ENCODE data around the gene C15orf39.
"Not testable (repeated sequence)": the region's sequence is repeated elsewhere in the genome, so short reads cannot be mapped to it uniquely, and the experiment has no call there.

C15orf39 gene

DNA sequence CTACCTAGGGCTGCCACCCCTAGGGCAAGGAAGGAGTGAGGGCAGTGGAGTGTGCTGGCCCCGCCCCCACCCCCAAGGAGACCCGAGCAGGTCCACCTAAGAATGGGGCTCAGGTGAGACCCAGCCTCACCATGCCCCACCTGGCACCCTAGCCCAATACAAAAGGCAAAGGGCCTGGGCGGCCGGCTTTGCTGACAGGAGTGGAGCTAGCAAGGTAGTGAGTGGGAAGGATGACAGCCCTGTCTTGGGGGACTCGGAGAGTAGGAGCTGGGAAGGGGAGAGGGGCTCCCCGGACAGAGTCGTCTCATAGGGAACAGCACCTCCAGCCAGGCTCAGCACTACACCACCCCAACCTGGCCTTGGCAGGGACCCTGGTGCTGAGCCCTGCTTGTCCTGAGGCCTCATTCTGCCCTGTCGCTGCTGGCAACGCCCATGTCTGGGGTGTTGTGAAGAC, 12.1 kb downstream of the C15orf39 start:
- H3K36me3 ChIP-seq (ENCODE audit: insufficient read depth, low read length): peaks cover 44% of the 10 kb centered on the region
- H3K4me1 ChIP-seq (ENCODE audit: insufficient read depth, low read length): no peaks in the 10 kb centered on the region
- 89% methylated on average over 8 of the region's 9 CpGs for WGBS
- no peaks in the 10 kb centered on the region for H3K9me3 ChIP-seq (ENCODE audit: insufficient read depth, low read depth, low read length)
- H3K9ac ChIP-seq (ENCODE audit: low read depth, low read length): no peak overlapping the region
- no peak overlapping the region for H3K27ac ChIP-seq (ENCODE audit: low read depth, low read length)
- H3K4me3 ChIP-seq (ENCODE audit: low read length): no peak overlapping the region
- H3K27me3 ChIP-seq (ENCODE audit: insufficient read depth, low read length): no peaks in the 10 kb centered on the region

GRCh38 chr15:75214293-75215096, 12.8 kb downstream of the C15orf39 start:
- Histone ChIP-seq H3K9ac (ENCODE audit: low read depth, low read length) (no peak overlapping the region), H3K36me3 (ENCODE audit: insufficient read depth, low read length) (peaks cover 37% of the 10 kb centered on the region), H3K27ac (ENCODE audit: low read depth, low read length) (no peak overlapping the region), H3K4me3 (ENCODE audit: low read length) (no peak overlapping the region), H3K9me3 (ENCODE audit: insufficient read depth, low read depth, low read length) (no peaks in the 10 kb centered on the region), H3K4me1 (ENCODE audit: insufficient read depth, low read length) (no peaks in the 10 kb centered on the region), H3K27me3 (ENCODE audit: insufficient read depth, low read length) (no peaks in the 10 kb centered on the region)
- 77% methylated on average over 13 of the region's 13 CpGs for WGBS

DNA sequence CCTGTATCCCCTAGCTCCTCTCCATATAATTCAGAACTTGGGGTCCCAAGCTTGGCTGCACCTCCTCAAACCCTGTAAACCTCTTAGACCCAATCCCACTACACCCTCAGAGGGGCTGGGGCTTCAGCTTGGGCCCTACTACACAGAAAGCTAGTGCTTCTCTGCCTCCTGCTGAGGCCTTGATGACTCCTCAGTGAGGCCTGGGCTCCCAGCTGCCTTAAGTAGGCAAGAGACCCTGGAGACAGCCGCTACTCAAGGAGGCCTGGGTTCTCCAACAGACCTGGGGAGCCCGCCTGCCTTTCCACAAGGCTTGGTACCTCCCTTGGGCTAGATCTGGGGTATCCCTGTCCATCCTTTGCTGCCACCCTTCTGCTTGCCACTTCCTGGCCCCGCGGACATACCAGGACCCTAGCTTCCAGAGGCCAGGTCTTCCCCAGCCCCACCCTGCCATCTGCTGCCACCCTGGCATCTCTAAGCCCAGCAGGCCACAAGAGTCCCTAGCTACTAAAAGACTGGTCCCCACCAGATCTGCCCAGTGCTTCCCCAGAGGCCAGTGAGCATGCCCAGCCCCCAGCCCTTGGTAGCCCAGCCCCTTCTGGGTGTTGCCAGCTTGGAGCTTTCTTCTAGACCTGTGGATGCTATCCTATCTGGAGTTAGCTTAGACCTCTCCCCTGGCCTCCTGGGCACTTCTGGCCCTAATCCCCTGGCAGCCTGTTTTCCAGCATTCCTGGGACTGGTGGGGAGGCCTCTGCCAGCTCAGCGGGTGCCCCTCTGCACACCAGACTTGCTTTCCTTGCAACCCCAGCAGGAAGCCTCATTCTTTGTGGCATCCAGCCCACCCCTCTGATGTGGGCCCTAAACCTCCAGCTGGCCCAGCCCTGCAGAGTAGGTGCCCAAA, 13.7 kb downstream of the C15orf39 start:
- Histone ChIP-seq H3K4me3 (ENCODE audit: low read length) (no peak overlapping the region), H3K9ac (ENCODE audit: low read depth, low read length) (no peak overlapping the region), H3K27me3 (ENCODE audit: insufficient read depth, low read length) (no peaks in the 10 kb centered on the region), H3K27ac (ENCODE audit: low read depth, low read length) (no peak overlapping the region), H3K36me3 (ENCODE audit: insufficient read depth, low read length) (peaks cover 29% of the 10 kb centered on the region), H3K4me1 (ENCODE audit: insufficient read depth, low read length) (no peaks in the 10 kb centered on the region), H3K9me3 (ENCODE audit: insufficient read depth, low read depth, low read length) (no peaks in the 10 kb centered on the region)
- WGBS: 90% methylated on average over 5 of the region's 5 CpGs

DNA sequence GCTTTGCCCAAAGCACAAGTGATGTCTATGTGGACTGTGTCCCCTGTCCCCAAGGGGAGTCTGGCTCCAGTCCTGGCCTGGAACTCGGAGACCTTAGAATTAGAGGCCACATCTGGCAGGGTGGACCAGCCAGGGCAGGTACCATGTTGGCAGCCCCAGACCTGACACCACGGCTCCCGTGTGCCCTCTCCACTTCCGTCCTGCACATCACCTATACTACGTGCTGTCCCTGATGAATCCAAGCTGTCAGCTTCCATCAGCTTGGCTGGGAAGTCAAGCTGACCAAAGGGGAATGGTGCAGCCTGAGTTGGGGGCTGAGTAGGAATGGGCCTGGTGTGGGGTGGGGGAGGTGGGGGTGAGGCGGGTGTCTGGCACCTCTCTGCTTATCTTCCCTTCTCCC, 15.3 kb downstream of the C15orf39 start:
- Histone ChIP-seq H3K9me3 (ENCODE audit: insufficient read depth, low read depth, low read length) (no peaks in the 10 kb centered on the region), H3K36me3 (ENCODE audit: insufficient read depth, low read length) (peaks cover 13% of the 10 kb centered on the region), H3K27me3 (ENCODE audit: insufficient read depth, low read length) (no peaks in the 10 kb centered on the region), H3K27ac (ENCODE audit: low read depth, low read length) (no peak overlapping the region), H3K4me3 (ENCODE audit: low read length) (no peak overlapping the region), H3K4me1 (ENCODE audit: insufficient read depth, low read length) (no peaks in the 10 kb centered on the region), H3K9ac (ENCODE audit: low read depth, low read length) (no peak overlapping the region)
- WGBS: 95% methylated on average over 5 of the region's 6 CpGs

GRCh38 chr15:75217574-75217973, 15.9 kb downstream of the C15orf39 start:
- not testable (repeated sequence) for H3K4me3 ChIP-seq (ENCODE audit: low read length); H3K27me3 ChIP-seq (ENCODE audit: insufficient read depth, low read length); H3K9me3 ChIP-seq (ENCODE audit: insufficient read depth, low read depth, low read length); H3K9ac ChIP-seq (ENCODE audit: low read depth, low read length); H3K36me3 ChIP-seq (ENCODE audit: insufficient read depth, low read length); H3K4me1 ChIP-seq (ENCODE audit: insufficient read depth, low read length); H3K27ac ChIP-seq (ENCODE audit: low read depth, low read length)
- WGBS: 89% methylated on average over 3 of the region's 3 CpGs

- not testable (repeated sequence) for H3K9me3 ChIP-seq (ENCODE audit: insufficient read depth, low read depth, low read length); H3K27ac ChIP-seq (ENCODE audit: low read depth, low read length); H3K36me3 ChIP-seq (ENCODE audit: insufficient read depth, low read length); H3K4me1 ChIP-seq (ENCODE audit: insufficient read depth, low read length); H3K27me3 ChIP-seq (ENCODE audit: insufficient read depth, low read length); H3K9ac ChIP-seq (ENCODE audit: low read depth, low read length); H3K4me3 ChIP-seq (ENCODE audit: low read length)
- 81% methylated on average over 4 of the region's 4 CpGs for WGBS
Measured at GRCh38 chr15:75219507-75219929, 17.8 kb downstream of the C15orf39 start.

GRCh38 chr15:75223688-75224087, 22.0 kb downstream of the C15orf39 start:
- Histone ChIP-seq H3K36me3 (ENCODE audit: insufficient read depth, low read length) (no peaks in the 10 kb centered on the region), H3K4me1 (ENCODE audit: insufficient read depth, low read length) (no peaks in the 10 kb centered on the region), H3K4me3 (ENCODE audit: low read length) (no peak overlapping the region), H3K9me3 (ENCODE audit: insufficient read depth, low read depth, low read length) (no peaks in the 10 kb centered on the region), H3K27me3 (ENCODE audit: insufficient read depth, low read length) (no peaks in the 10 kb centered on the region), H3K9ac (ENCODE audit: low read depth, low read length) (no peak overlapping the region), H3K27ac (ENCODE audit: low read depth, low read length) (no peak overlapping the region)
- WGBS: 94% methylated on average over 6 of the region's 6 CpGs

GRCh38 chr15:75224281-75224680, 22.6 kb downstream of the C15orf39 start:
- Histone ChIP-seq H3K27ac (ENCODE audit: low read depth, low read length) (no peak overlapping the region), H3K9ac (ENCODE audit: low read depth, low read length) (no peak overlapping the region), H3K4me3 (ENCODE audit: low read length) (no peak overlapping the region), H3K27me3 (ENCODE audit: insufficient read depth, low read length) (no peaks in the 10 kb centered on the region), H3K9me3 (ENCODE audit: insufficient read depth, low read depth, low read length) (no peaks in the 10 kb centered on the region), H3K4me1 (ENCODE audit: insufficient read depth, low read length) (no peaks in the 10 kb centered on the region), H3K36me3 (ENCODE audit: insufficient read depth, low read length) (no peaks in the 10 kb centered on the region)
- 94% methylated on average over 12 of the region's 12 CpGs for WGBS

- H3K27ac ChIP-seq (ENCODE audit: low read depth, low read length); H3K36me3 ChIP-seq (ENCODE audit: insufficient read depth, low read length); H3K27me3 ChIP-seq (ENCODE audit: insufficient read depth, low read length); H3K9me3 ChIP-seq (ENCODE audit: insufficient read depth, low read depth, low read length); H3K4me3 ChIP-seq (ENCODE audit: low read length); H3K9ac ChIP-seq (ENCODE audit: low read depth, low read length); H3K4me1 ChIP-seq (ENCODE audit: insufficient read depth, low read length): not testable (repeated sequence)
- WGBS: 88% methylated on average over 7 of the region's 10 CpGs
Measured at GRCh38 chr15:75225102-75225836, 23.6 kb downstream of the C15orf39 start.

GRCh38 chr15:75225951-75226732, 24.5 kb downstream of the C15orf39 start:
- Histone ChIP-seq H3K4me3 (ENCODE audit: low read length) (no peak overlapping the region), H3K27me3 (ENCODE audit: insufficient read depth, low read length) (no peaks in the 10 kb centered on the region), H3K9me3 (ENCODE audit: insufficient read depth, low read depth, low read length) (no peaks in the 10 kb centered on the region), H3K36me3 (ENCODE audit: insufficient read depth, low read length) (no peaks in the 10 kb centered on the region), H3K4me1 (ENCODE audit: insufficient read depth, low read length) (no peaks in the 10 kb centered on the region), H3K27ac (ENCODE audit: low read depth, low read length) (no peak overlapping the region), H3K9ac (ENCODE audit: low read depth, low read length) (no peak overlapping the region)
- 93% methylated on average over 16 of the region's 16 CpGs for WGBS

Data from HUES64 (cell line).